ENCODE data around the gene EFNB2.

DNA sequence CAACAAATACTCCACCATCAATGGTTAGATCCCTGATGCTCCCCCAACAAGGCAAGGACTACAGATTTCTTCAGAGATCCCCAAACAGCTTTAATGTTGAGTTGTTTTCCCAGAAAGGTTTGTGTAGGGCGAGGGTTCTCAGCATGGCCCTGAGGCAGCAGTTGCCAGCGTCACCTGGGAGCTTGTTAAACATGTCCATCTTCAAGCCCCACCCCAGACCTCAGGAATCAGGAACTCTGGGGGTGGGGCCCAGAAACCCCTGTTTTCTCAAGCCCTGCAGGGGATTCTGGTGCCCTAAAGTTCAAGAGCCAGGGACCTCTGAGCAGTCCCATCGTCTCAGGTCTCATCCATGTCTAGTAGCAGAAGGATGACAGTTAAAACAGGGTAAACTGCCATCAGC, 9.6 kb downstream of the EFNB2 start:
- TF ChIP-seq, protein P1, sequence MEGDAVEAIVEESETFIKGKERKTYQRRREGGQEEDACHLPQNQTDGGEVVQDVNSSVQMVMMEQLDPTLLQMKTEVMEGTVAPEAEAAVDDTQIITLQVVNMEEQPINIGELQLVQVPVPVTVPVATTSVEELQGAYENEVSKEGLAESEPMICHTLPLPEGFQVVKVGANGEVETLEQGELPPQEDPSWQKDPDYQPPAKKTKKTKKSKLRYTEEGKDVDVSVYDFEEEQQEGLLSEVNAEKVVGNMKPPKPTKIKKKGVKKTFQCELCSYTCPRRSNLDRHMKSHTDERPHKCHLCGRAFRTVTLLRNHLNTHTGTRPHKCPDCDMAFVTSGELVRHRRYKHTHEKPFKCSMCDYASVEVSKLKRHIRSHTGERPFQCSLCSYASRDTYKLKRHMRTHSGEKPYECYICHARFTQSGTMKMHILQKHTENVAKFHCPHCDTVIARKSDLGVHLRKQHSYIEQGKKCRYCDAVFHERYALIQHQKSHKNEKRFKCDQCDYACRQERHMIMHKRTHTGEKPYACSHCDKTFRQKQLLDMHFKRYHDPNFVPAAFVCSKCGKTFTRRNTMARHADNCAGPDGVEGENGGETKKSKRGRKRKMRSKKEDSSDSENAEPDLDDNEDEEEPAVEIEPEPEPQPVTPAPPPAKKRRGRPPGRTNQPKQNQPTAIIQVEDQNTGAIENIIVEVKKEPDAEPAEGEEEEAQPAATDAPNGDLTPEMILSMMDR (conservative IDR thresholded peaks at IDR 0.05; ENCODE audit: low read depth, low read length) = no peak
- TF ChIP-seq EZH2 (IDR thresholded peaks at IDR 0.05; ENCODE audit: low read length, unreplicated experiment) = no peak
